ENCODE measurements around the gene RAB22A.

RAB22A gene

GRCh38 chr20:58394801-58395200, 85.3 kb downstream of the RAB22A start:
- no peak for DNase-seq (ENCODE audit: low read depth)
- no peak for TF ChIP-seq CTCF (conservative IDR thresholded peaks at IDR 0.05; ENCODE audit: control insufficient read depth, insufficient read depth, low read depth, low read length)

GRCh38 chr20:58395604-58396003, 86.1 kb downstream of the RAB22A start:
- TF ChIP-seq CTCF (conservative IDR thresholded peaks at IDR 0.05; ENCODE audit: control insufficient read depth, insufficient read depth, low read depth, low read length): no peak
- DNase-seq (ENCODE audit: low read depth): no peak
- H3K4me3 ChIP-seq (ENCODE audit: control insufficient read depth, low read depth, low read length): no peak overlapping the region

More at GRCh38 chr20:58394801-58395200, 85.3 kb downstream of the RAB22A start:
- H3K4me3 ChIP-seq (ENCODE audit: control insufficient read depth, low read depth, low read length): no peak overlapping the region

- H3K4me3 ChIP-seq (ENCODE audit: control insufficient read depth, low read depth, low read length): no peak overlapping the region
- DNase-seq (ENCODE audit: low read depth): no peak
- TF ChIP-seq CTCF (conservative IDR thresholded peaks at IDR 0.05; ENCODE audit: control insufficient read depth, insufficient read depth, low read depth, low read length): no peak
Measured at GRCh38 chr20:58397429-58397828, 87.9 kb downstream of the RAB22A start.

- H3K4me3 ChIP-seq (ENCODE audit: control insufficient read depth, low read depth, low read length): no peak overlapping the region
- TF ChIP-seq CTCF (conservative IDR thresholded peaks at IDR 0.05; ENCODE audit: control insufficient read depth, insufficient read depth, low read depth, low read length): no peak
- DNase-seq (ENCODE audit: low read depth): no peak
Measured at GRCh38 chr20:58398254-58398653, 88.7 kb downstream of the RAB22A start.

- no peak for TF ChIP-seq CTCF (conservative IDR thresholded peaks at IDR 0.05; ENCODE audit: control insufficient read depth, insufficient read depth, low read depth, low read length)
- no peak for DNase-seq (ENCODE audit: low read depth)
- H3K4me3 ChIP-seq (ENCODE audit: control insufficient read depth, low read depth, low read length): no peak overlapping the region
Measured at GRCh38 chr20:58399926-58400325, 90.4 kb downstream of the RAB22A start.

- no peak for TF ChIP-seq CTCF (conservative IDR thresholded peaks at IDR 0.05; ENCODE audit: control insufficient read depth, insufficient read depth, low read depth, low read length)
- no peak for DNase-seq (ENCODE audit: low read depth)
- H3K4me3 ChIP-seq (ENCODE audit: control insufficient read depth, low read depth, low read length): no peak overlapping the region
Measured at GRCh38 chr20:58401162-58401561, 91.6 kb downstream of the RAB22A start.

- TF ChIP-seq CTCF (conservative IDR thresholded peaks at IDR 0.05; ENCODE audit: control insufficient read depth, insufficient read depth, low read depth, low read length): no peak
- no peak for DNase-seq (ENCODE audit: low read depth)
Measured at GRCh38 chr20:58402305-58402704, 92.8 kb downstream of the RAB22A start.

More at GRCh38 chr20:58402305-58402704, 92.8 kb downstream of the RAB22A start:
- no peak overlapping the region for H3K4me3 ChIP-seq (ENCODE audit: control insufficient read depth, low read depth, low read length)

Data from fibroblast of mammary gland (primary cell).